ENCODE data around the gene STK39. TPM values are rescaled to one million over a fixed set of nuclear protein-coding genes. Genes with fewer than 3 reads are reported as not detected.

STK39 gene
- polyA plus RNA-seq, 1 donor (not counting 4 experiments of a cell fraction or from before 2014, with no cell fraction given), result 20.7 TPM

GRCh38 chr2:168157926-168158325, 89.5 kb downstream of the STK39 start:
- TF ChIP-seq CTCF (optimal IDR thresholded peaks at IDR 0.05 in 1 of 3, IDR thresholded peaks at IDR 0.05 in 1 of 3, conservative IDR thresholded peaks at IDR 0.05 in 1 of 3; ENCODE audit: extremely low read depth in 1 of 3, insufficient read depth in 2 of 3, low read length in 3 of 3), result no peak
- TF ChIP-seq EZH2 (IDR thresholded peaks at IDR 0.05; ENCODE audit: low read length), result no peak

GRCh38 chr2:168157070-168157469, 90.3 kb downstream of the STK39 start:
- no peaks in the 10 kb centered on the region for H3K79me2 ChIP-seq (ENCODE audit: control insufficient read depth, insufficient read depth, low read length)
- dilution Hi-C loops (cut with MboI; ENCODE audit: extremely low pct_ligation_motif_present, low sequenced_read_pairs), result no loop called here
- peak overlapping the region; percentile 11 for H3K4me2 ChIP-seq (ENCODE audit: control insufficient read depth, extremely low read depth, insufficient read depth, low read depth, low read length)
- peaks cover 0 to 3% of the 10 kb centered on the region in 2 experiments for H3K36me3 ChIP-seq (ENCODE audit: control insufficient read depth in 2 of 2, extremely low read depth in 1 of 2, insufficient read depth in 2 of 2, low read length in 2 of 2)
- no peaks in the 10 kb centered on the region for H4K20me1 ChIP-seq (ENCODE audit: control insufficient read depth, extremely low read depth, insufficient read depth, low read length)
- H3K27me3 ChIP-seq (ENCODE audit: control insufficient read depth, extremely low read depth, insufficient read depth, low read length), result no peaks in the 10 kb centered on the region
- no peak overlapping the region for H2AFZ ChIP-seq (ENCODE audit: control insufficient read depth, low read length)
- H3K27ac ChIP-seq (ENCODE audit: control insufficient read depth, insufficient read depth, low read length), result no peak overlapping the region
- H3K4me3 ChIP-seq (ENCODE audit: control insufficient read depth in 2 of 3, extremely low read depth in 1 of 3, insufficient read depth in 2 of 3, low read depth in 1 of 3, low read length in 3 of 3), result no peak overlapping the region
- H3K9me3 ChIP-seq (ENCODE audit: control insufficient read depth, low read depth, low read length), result no peaks in the 10 kb centered on the region
- DNase-seq (ENCODE audit: low read depth, low spot score), result no peak
- H3K9me1 ChIP-seq (ENCODE audit: control insufficient read depth, extremely low read depth, insufficient read depth, low read length), result no peaks in the 10 kb centered on the region
- no peak for FAIRE-seq
- H3K9ac ChIP-seq (ENCODE audit: control insufficient read depth, extremely low read depth, insufficient read depth, low read length), result no peak overlapping the region
- H3K4me1 ChIP-seq (ENCODE audit: control insufficient read depth, extremely low read depth, insufficient read depth, low read length), result peaks cover 14% of the 10 kb centered on the region
- no peak for TF ChIP-seq EZH2 (IDR thresholded peaks at IDR 0.05; ENCODE audit: low read length)
- TF ChIP-seq CTCF (optimal IDR thresholded peaks at IDR 0.05 in 1 of 3, IDR thresholded peaks at IDR 0.05 in 1 of 3, conservative IDR thresholded peaks at IDR 0.05 in 1 of 3; ENCODE audit: extremely low read depth in 1 of 3, insufficient read depth in 2 of 3, low read length in 3 of 3), result no peak

More at GRCh38 chr2:168157926-168158325, 89.5 kb downstream of the STK39 start:
- Histone ChIP-seq H4K20me1 (ENCODE audit: control insufficient read depth, extremely low read depth, insufficient read depth, low read length) (no peaks in the 10 kb centered on the region), H2AFZ (ENCODE audit: control insufficient read depth, low read length) (no peak overlapping the region), H3K27ac (ENCODE audit: control insufficient read depth, insufficient read depth, low read length) (no peak overlapping the region), H3K9ac (ENCODE audit: control insufficient read depth, extremely low read depth, insufficient read depth, low read length) (no peak overlapping the region), H3K79me2 (ENCODE audit: control insufficient read depth, insufficient read depth, low read length) (no peaks in the 10 kb centered on the region), H3K4me2 (ENCODE audit: control insufficient read depth, extremely low read depth, insufficient read depth, low read depth, low read length) (no peak overlapping the region), H3K4me1 (ENCODE audit: control insufficient read depth, extremely low read depth, insufficient read depth, low read length) (peaks cover 14% of the 10 kb centered on the region), H3K9me1 (ENCODE audit: control insufficient read depth, extremely low read depth, insufficient read depth, low read length) (no peaks in the 10 kb centered on the region), H3K4me3 (ENCODE audit: control insufficient read depth in 2 of 3, extremely low read depth in 1 of 3, insufficient read depth in 2 of 3, low read depth in 1 of 3, low read length in 3 of 3) (no peak overlapping the region), H3K36me3 (ENCODE audit: control insufficient read depth in 2 of 2, extremely low read depth in 1 of 2, insufficient read depth in 2 of 2, low read length in 2 of 2) (peaks cover 0 to 3% of the 10 kb centered on the region in 2 experiments), H3K9me3 (ENCODE audit: control insufficient read depth, low read depth, low read length) (no peaks in the 10 kb centered on the region), H3K27me3 (ENCODE audit: control insufficient read depth, extremely low read depth, insufficient read depth, low read length) (no peaks in the 10 kb centered on the region)
- dilution Hi-C loops (cut with MboI; ENCODE audit: extremely low pct_ligation_motif_present, low sequenced_read_pairs), result no loop called here
- no peak for FAIRE-seq
- DNase-seq (ENCODE audit: low read depth, low spot score), result no peak
